Sigmoid colon (tissue), 4 donors: ENCODE data around the gene AP5B1.

Experiments used
- EP300 ChIP-seq, 4 donors: sonication (generic); formaldehyde crosslinking; IDR thresholded peaks; one replicate each; pipeline ENCODE4 v1.6.1; 2017; ENCODE audit warnings: antibody characterized with exemption in 4 of 4
- POLR2AphosphoS5 ChIP-seq, 4 donors: sonication (generic); formaldehyde crosslinking; IDR thresholded peaks; one replicate each; pipeline ENCODE4 v1.6.1; 2017; ENCODE audit warnings: antibody characterized with exemption in 4 of 4
- TF ChIP-seq, protein P1 (sequence below), 4 experiments: fragments of 450-650 bp in 3 of 4; fragments of 200-600 bp in 1 of 4; IDR thresholded peaks; one replicate each; pipeline ENCODE4 v1.5.1; 2016 to 2019; ENCODE audit warnings: antibody characterized with exemption in 4 of 4, mild to moderate bottlenecking in 3 of 4, moderate library complexity in 2 of 4

DNA sequence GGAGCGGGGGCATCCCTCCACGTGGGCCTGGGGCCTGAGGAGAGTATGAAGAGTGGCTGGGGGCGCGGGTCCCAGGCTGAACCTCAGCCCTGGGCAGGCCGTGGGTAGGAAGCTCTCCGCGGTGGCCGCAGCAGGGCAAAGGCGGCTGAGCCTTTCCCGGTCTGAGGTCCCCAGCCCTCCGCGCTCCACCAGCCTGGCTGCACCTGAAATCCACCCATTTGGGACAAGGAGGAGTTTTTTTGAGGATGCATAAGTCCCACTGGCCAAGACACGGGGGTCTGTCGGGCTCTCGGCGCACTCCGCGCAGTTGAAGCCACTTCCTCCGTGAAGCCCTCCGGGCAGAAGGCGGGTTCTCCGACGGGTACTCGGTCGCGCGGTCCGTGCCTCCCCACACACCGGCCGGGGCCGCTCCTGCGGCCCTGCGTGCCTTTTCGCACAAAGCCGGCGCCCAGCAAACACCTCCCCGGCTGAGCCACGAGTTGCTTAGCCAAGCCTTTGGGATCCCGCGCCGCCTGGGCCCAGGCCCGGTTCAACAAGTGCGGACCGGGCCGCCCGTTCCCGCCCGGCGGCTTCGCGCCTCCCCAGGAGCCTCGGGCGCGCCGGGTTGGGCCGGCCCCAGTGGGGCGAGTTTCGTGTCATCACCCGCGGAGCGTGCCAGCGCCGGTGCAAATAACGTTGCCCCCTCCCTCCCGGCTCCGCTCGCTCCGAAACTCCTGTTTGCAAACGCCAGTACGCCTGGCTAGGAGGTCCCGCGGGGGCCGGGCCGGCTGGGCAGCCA, 5.4 kb upstream of the AP5B1 start:
- TF ChIP-seq POLR2AphosphoS5 (IDR thresholded peaks at IDR 0.05) (no peak), EP300 (IDR thresholded peaks at IDR 0.05) (no peak)
- TF ChIP-seq, protein P1, sequence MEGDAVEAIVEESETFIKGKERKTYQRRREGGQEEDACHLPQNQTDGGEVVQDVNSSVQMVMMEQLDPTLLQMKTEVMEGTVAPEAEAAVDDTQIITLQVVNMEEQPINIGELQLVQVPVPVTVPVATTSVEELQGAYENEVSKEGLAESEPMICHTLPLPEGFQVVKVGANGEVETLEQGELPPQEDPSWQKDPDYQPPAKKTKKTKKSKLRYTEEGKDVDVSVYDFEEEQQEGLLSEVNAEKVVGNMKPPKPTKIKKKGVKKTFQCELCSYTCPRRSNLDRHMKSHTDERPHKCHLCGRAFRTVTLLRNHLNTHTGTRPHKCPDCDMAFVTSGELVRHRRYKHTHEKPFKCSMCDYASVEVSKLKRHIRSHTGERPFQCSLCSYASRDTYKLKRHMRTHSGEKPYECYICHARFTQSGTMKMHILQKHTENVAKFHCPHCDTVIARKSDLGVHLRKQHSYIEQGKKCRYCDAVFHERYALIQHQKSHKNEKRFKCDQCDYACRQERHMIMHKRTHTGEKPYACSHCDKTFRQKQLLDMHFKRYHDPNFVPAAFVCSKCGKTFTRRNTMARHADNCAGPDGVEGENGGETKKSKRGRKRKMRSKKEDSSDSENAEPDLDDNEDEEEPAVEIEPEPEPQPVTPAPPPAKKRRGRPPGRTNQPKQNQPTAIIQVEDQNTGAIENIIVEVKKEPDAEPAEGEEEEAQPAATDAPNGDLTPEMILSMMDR (IDR thresholded peaks at IDR 0.05) = no peak
